Activated CD4-positive, alpha-beta T cell treated with anti-CD3 and anti-CD28 coated beads for 36 hours (primary cell): ENCODE measurements around the gene HEPACAM. TPM values are rescaled to one million over a fixed set of nuclear protein-coding genes. Genes with fewer than 3 reads are reported as not detected.

Experiments used
- ATAC-seq: fragments of 200-7000 bp; cut with Tn5 transposase; one replicate; pipeline ENCODE4 v1.10.0; 2021; ENCODE audit warnings: mild to moderate bottlenecking, moderate library complexity
- CTCF ChIA-PET: fragments of 350-600 bp; sonication (Branson Sonifier 250); formaldehyde crosslinking; loops from one replicate; lab custom pipeline; 2021; ENCODE audit warnings: antibody characterized with exemption; lab: Charles Lee
- POLR2A ChIA-PET: fragments of 350-600 bp; sonication (Branson Sonifier 250); formaldehyde crosslinking; loops from one replicate; lab custom pipeline; 2021; ENCODE audit warnings: antibody characterized with exemption, inconsistent platforms; lab: Charles Lee
- DNase-seq: peaks from one replicate; pipeline ENCODE4 v3.0.0-alpha.2; 2020
- H3K27ac Mint-ChIP-seq: one replicate; pipeline ENCODE4 v1.8.0; 2021; ENCODE audit warnings: mixed read lengths
- H3K27me3 Mint-ChIP-seq: one replicate; pipeline ENCODE4 v1.8.0; 2021; ENCODE audit warnings: mixed read lengths
- H3K36me3 Mint-ChIP-seq: one replicate; pipeline ENCODE4 v1.8.0; 2021; ENCODE audit warnings: low read depth, mixed read lengths
- H3K4me1 Mint-ChIP-seq: one replicate; pipeline ENCODE4 v1.8.0; 2021; ENCODE audit warnings: mixed read lengths
- H3K4me3 Mint-ChIP-seq: one replicate; pipeline ENCODE4 v1.8.0; 2021; ENCODE audit warnings: mild to moderate bottlenecking, moderate library complexity, mixed read lengths
- H3K9me3 Mint-ChIP-seq: one replicate; pipeline ENCODE4 v1.8.0; 2021; ENCODE audit warnings: low read depth, mixed read lengths
- intact Hi-C, 2 experiments: fragments of 100-400 bp; cut with DNase I in 1 of 2; cut with micrococcal nuclease in 1 of 2; formaldehyde crosslinking; loops; one replicate each; pipeline versions ENCODE4 v1.14.2 to v1.15.1; 2022 to 2024; cut with DNase I, micrococcal nuclease
- total RNA-seq, 2 experiments: library from RNA; stranded (reverse); gene quantifications; one replicate each; pipeline ENCODE4 v1.2.3, GENCODE V29; 2021

HEPACAM gene
- total RNA-seq, 2 experiments from 2014 or later: not detected

DNA sequence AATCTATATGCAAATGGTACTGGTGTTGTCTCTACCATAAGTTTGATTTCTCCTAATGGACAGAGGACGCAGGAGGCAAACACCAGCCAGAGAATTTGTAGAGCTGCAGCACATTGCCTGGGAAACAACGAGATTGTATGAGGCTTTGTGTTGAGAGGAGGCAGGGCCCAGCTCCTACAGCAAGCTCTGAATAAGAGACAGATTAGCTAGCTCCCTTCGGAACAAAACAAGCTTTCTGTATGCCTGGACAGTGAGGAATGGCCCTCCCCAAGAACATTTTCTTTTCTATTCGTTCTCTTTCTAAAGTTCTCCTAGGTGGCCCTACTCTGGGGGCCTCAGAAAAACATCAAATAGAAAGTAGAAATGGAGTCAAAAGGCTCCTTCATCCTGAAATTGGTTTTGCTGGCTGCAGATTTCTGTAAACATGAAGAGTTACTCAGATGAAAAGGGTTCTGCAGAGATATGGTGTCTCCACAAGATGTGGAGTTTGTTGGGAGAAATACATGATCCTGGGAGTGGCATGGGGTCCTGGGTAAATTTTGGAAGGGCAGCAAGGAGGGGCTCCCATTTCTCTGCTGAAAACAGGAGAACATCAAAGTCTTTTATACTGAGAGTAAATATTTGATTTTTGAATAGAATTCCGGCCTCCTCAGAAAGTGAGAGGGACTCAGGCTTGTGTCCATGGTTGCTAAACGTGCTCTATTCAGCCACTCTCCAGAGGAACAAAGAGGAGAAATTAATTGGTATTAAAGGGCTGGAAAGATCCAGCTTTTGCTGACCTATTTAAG is 6.8 kb upstream of the HEPACAM start:
- Mint-ChIP-seq H3K4me1 (peaks cover 14% of the 10 kb centered on the region), H3K36me3 (no peaks in the 10 kb centered on the region), H3K27ac (no peak overlapping the region), H3K27me3 (no peaks in the 10 kb centered on the region), H3K4me3 (no peak overlapping the region), H3K9me3 (no peaks in the 10 kb centered on the region)
- intact Hi-C loops: no loop called here
- ChIA-PET POLR2A (no interaction called here), CTCF (interaction anchor here (0.6 to 1.4 kb wide), 3 partner anchors 11 to 181 kb away, joined by 3 to 6 read pairs (median 4); partner anchors contain the start of gene CCDC15)
- ATAC-seq (no peak), DNase-seq (no peak)

DNA sequence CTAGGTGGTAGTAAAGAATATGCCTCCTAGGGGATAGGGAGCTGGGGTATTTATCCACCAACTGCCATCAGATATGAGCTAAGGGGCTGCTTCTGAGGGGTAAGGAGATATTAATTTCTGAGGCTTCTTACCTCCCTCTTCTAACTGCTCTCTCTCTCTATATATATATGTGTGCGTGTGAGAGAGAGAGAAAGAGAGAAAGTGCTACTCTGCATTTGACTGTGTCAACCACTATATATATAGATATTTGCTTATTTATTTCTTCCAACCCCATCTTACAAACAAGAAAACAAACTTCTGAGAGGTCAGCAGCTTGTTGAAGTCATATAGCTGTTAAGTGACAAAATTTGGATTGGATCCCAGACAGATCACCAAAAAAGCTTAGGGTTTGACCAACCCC is 5.9 kb upstream of the HEPACAM start:
- peaks cover 14% of the 10 kb centered on the region for H3K4me1 Mint-ChIP-seq
- CTCF ChIA-PET: interaction anchor here (0.6 to 1.1 kb wide), 3 partner anchors 17 to 183 kb away, joined by 3 to 4 read pairs (median 3); no protein-coding TSS in a partner anchor
- H3K27me3 Mint-ChIP-seq: no peaks in the 10 kb centered on the region
- H3K27ac Mint-ChIP-seq: no peak overlapping the region
- POLR2A ChIA-PET: interaction anchor here (0.6 kb wide), 1 partner anchor 15 kb away, joined by 3 read pairs; no protein-coding TSS in a partner anchor
- DNase-seq: no peak
- no peaks in the 10 kb centered on the region for H3K36me3 Mint-ChIP-seq
- no peaks in the 10 kb centered on the region for H3K9me3 Mint-ChIP-seq
- intact Hi-C loops: no loop called here
- no peak overlapping the region for H3K4me3 Mint-ChIP-seq
- no peak for ATAC-seq

DNA sequence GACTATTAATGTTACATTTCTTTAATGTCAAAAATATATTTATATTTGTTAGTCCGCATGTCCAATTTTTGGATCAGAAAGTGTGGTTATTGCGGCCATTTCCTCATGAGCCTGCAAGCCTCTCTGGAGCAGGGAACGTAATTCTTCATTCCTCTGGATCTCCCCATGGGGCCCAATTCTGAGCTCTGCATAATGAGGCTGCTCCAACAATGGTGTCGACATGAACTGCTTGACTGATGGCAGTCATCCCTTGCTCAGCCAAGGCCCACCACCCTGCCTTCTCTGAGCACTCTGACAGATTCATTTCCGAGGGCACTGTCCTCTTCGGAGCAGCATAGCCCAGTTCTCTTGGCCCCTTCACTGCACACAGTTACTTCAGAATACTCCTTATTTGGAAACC is 3.1 kb upstream of the HEPACAM start:
- Mint-ChIP-seq H3K9me3 (no peaks in the 10 kb centered on the region), H3K36me3 (no peaks in the 10 kb centered on the region), H3K4me1 (peaks cover 11% of the 10 kb centered on the region), H3K4me3 (no peak overlapping the region), H3K27me3 (no peaks in the 10 kb centered on the region), H3K27ac (no peak overlapping the region)
- no peak for ATAC-seq
- intact Hi-C loops: no loop called here
- CTCF ChIA-PET: interaction anchor here (1.3 kb wide), 1 partner anchor 10 kb away, joined by 5 read pairs; no protein-coding TSS in a partner anchor
- no peak for DNase-seq
- POLR2A ChIA-PET: no interaction called here

DNA sequence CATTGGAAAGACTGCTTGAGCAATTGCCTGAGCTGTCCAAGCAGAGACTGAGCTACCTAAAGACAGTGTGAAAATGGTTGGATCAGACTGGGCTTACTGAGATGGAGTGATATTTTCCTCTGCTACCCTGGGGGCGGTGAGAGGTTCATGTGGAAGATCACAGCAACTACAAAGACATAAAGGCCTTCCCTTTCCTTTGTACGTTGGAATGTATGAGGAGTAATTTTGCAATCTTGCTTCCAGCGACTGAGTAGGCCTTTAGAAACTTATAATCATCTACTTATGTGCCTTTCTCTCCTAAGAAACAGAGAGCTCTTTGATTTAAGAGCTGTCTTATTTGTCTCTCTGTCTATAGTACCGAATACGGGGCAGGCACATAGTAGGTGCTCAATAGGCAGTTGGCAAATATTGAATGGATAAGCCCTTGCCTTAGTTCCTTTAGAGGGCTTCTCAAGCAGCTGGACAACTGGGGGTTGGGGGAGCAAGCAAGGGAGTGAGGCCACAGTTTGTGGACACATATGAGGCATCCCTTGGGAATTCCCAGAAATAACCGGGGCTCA is 2.4 kb upstream of the HEPACAM start:
- no peaks in the 10 kb centered on the region for H3K27me3 Mint-ChIP-seq
- H3K27ac Mint-ChIP-seq: no peak overlapping the region
- H3K4me1 Mint-ChIP-seq: peaks cover 6% of the 10 kb centered on the region
- ChIA-PET CTCF (interaction anchor here (1.3 kb wide), 1 partner anchor 11 kb away, joined by 5 read pairs; no protein-coding TSS in a partner anchor), POLR2A (no interaction called here)
- ATAC-seq: no peak
- intact Hi-C loops: no loop called here
- no peak for DNase-seq
- no peaks in the 10 kb centered on the region for H3K36me3 Mint-ChIP-seq
- H3K4me3 Mint-ChIP-seq: no peak overlapping the region
- H3K9me3 Mint-ChIP-seq: no peaks in the 10 kb centered on the region

DNA sequence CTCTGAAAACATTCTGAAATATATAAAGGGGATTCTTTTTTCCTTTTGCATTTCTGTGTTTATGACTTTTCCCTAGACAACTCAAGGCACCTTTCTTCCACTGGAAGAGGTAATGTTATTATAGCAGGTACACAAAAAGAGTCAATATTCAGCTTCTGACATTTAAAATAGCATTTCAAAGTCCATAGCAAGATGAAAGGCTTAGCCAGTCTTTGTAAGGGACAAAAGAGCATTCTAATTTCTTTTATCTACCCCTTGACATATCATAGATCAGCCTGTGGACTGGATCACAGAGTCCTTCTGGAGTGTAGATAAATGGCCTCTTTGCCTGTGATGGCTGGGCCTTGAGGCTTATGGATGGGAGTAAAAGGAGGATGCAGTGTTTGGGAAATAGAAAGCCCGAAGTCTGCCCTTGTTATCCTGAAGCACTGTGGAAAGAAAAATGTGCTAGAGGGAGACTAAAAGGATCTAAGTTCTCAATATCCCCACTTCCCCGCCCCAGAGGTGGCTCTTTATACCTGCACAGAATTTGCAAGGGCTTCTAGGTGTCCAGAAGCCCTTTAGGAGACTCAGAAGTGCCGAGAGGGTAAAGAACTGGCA is 1.6 kb upstream of the HEPACAM start:
- H3K9me3 Mint-ChIP-seq: no peaks in the 10 kb centered on the region
- ChIA-PET CTCF (interaction anchor here (0.6 kb wide), 1 partner anchor 103 kb away, joined by 3 read pairs; no protein-coding TSS in a partner anchor), POLR2A (no interaction called here)
- no peaks in the 10 kb centered on the region for H3K36me3 Mint-ChIP-seq
- no peaks in the 10 kb centered on the region for H3K4me1 Mint-ChIP-seq
- no peak overlapping the region for H3K4me3 Mint-ChIP-seq
- no peak overlapping the region for H3K27ac Mint-ChIP-seq
- ATAC-seq: no peak
- no peak for DNase-seq
- H3K27me3 Mint-ChIP-seq: no peaks in the 10 kb centered on the region
- intact Hi-C loops: no loop called here

DNA sequence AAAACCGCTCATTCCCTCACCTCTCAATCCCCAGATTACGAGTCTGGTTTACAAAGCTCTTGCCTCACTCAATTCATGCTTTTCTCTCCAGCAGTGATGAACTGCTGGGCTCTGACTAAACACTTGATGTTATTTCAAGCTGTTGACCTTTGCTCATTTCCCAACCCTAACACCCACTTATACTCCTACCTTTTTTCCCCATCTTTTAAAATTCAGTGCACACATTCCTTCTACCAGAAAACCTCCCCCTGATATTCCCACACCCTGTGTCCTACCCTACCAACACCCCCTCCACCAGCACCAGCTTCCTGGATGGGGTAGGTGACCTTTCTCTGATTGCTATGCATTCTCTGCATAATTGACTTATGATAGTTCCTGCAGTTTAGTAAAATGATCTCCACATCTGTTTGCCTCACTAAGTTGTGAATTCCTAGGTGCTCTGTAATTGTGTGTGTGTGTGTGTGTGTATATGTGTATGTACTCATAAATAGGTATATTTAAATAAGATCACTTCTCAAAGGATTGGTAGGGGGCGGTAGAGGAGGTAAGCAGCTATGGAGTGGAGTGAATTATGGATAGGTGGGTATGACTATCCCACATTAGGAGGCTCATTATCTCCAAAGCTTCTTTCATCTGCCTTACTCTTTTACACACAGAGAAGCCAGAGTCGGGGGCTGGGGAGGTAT is 842 bp downstream of the HEPACAM start:
- Mint-ChIP-seq H3K27me3 (no peaks in the 10 kb centered on the region), H3K36me3 (no peaks in the 10 kb centered on the region), H3K4me1 (peaks cover 6% of the 10 kb centered on the region), H3K4me3 (no peak overlapping the region), H3K27ac (no peak overlapping the region), H3K9me3 (no peaks in the 10 kb centered on the region)
- ATAC-seq (no peak), DNase-seq (no peak)
- intact Hi-C loops: no loop called here
- POLR2A ChIA-PET: no interaction called here
- CTCF ChIA-PET: interaction anchor here (1.0 to 2.0 kb wide), 3 partner anchors 9 to 59 kb away, joined by 4 to 5 read pairs (median 5); no protein-coding TSS in a partner anchor

DNA sequence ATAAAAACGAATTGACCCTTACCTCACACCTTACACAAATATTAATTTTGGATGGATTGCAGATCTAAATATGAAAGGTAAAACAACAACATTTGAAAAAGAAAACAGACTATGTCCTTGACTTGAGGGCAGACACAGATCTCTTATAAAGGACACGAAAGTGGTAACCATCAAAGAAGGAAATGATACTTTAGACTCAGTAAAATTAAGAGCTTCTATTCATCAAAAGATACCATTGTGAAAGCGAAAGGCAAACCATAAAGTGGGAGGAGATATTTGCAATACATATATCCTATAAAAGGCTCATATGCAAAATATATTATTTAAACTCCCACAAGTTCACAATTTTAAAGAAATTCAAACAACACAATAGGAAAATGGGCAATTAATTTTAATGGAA is 5.0 kb downstream of the HEPACAM start:
- Mint-ChIP-seq H3K4me1 (peaks cover 6% of the 10 kb centered on the region), H3K4me3 (no peak overlapping the region), H3K27ac (no peak overlapping the region), H3K36me3 (no peaks in the 10 kb centered on the region), H3K27me3 (no peaks in the 10 kb centered on the region), H3K9me3 (no peaks in the 10 kb centered on the region)
- intact Hi-C loops: no loop called here
- ChIA-PET CTCF (interaction anchor here (0.6 to 1.0 kb wide), 2 partner anchors 11 to 241 kb away, joined by 3 read pairs; no protein-coding TSS in a partner anchor), POLR2A (no interaction called here)
- peak; percentile 58 for ATAC-seq
- no peak for DNase-seq

DNA sequence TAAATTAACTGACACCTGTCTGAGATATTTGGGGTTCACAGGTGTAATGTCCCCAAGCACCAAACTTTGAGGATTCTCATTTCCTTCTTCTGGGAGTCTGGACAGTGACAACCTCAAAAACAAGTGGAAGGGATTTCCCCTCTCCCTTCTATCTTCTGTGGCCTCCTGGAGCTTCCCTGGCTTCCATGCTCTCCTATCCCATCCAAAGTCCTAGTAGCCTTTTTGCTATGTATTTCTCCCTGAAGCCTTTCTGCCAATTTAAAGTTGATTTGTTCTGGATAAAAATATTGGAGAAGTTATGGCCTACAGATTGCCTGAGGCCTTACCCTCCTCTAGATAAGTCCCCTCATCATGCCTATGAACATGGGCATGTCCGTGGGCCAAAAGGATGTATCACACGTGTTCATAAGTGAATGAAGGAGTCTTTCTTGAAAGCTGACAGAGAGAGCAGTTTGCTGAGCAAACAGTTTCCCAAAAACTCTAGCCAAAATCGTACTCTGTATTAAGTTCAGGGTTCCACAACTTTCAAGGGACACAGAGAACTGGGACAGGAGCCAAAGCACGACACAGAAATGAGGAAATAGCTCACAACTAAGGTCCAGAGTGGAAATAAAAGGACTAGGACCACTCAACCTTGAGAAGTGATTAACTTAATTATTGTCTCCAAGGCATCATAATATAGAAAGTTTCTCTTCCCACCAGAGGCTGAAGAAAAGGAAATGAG is 6.7 kb downstream of the HEPACAM start:
- ChIA-PET POLR2A (no interaction called here), CTCF (interaction anchor here (1.5 kb wide), 1 partner anchor 53 kb away, joined by 3 read pairs; no protein-coding TSS in a partner anchor)
- Mint-ChIP-seq H3K9me3 (no peaks in the 10 kb centered on the region), H3K4me1 (peaks cover 7% of the 10 kb centered on the region), H3K27me3 (no peaks in the 10 kb centered on the region), H3K4me3 (no peak overlapping the region), H3K27ac (no peak overlapping the region), H3K36me3 (no peaks in the 10 kb centered on the region)
- DNase-seq (no peak), ATAC-seq (no peak)
- intact Hi-C loops: no loop called here

DNA sequence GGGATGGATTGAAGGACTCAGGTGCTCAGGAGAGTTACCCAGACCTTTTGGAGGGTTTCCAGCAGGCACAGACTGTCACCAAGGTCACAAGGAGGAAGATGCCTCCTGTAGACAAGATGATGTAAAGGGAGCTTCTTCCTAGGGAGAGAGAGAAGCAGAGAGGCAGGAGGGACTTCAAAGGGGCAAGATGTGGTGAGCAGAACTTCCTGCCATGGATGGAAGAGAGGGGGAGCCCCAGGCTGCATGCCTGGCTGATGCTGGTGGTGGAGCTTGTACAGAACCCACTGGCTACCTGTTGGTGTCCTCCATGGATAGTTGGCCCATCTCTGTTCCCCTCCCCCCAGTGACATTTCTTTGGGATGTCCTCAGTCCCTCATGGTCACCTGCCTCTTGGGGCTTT is 12.6 kb downstream of the HEPACAM start:
- no peaks in the 10 kb centered on the region for H3K36me3 Mint-ChIP-seq
- intact Hi-C loops: no loop called here
- ATAC-seq (no peak), DNase-seq (peak; percentile 16)
- no peaks in the 10 kb centered on the region for H3K9me3 Mint-ChIP-seq
- peaks cover 20% of the 10 kb centered on the region for H3K4me1 Mint-ChIP-seq
- ChIA-PET CTCF (no interaction called here), POLR2A (no interaction called here)
- no peak overlapping the region for H3K27ac Mint-ChIP-seq
- H3K27me3 Mint-ChIP-seq: no peaks in the 10 kb centered on the region
- no peak overlapping the region for H3K4me3 Mint-ChIP-seq

DNA sequence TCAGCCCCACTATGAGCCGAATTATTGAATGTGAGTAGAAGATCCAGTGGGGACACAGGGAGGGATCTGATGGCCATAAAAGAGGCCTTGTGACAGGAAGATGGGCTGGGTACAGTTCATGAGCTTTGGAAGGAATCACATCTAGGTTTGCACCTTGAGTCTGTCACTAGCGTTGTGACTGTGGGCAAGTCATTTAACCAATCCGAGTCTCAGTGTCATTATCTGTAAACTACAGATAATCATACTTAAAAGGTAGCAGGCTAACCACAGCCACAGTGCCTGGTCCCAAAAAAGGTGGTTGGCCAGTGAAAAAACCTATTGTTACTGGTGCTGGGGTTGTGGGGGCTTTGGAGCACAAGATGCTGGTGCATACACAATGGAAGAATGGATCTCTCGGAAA is 13.0 kb downstream of the HEPACAM start:
- intact Hi-C loops: no loop called here
- peak; percentile 6 for DNase-seq
- Mint-ChIP-seq H3K4me1 (peaks cover 20% of the 10 kb centered on the region), H3K27ac (no peak overlapping the region), H3K27me3 (no peaks in the 10 kb centered on the region), H3K4me3 (no peak overlapping the region), H3K9me3 (no peaks in the 10 kb centered on the region), H3K36me3 (no peaks in the 10 kb centered on the region)
- POLR2A ChIA-PET: no interaction called here
- CTCF ChIA-PET: no interaction called here
- peak; percentile 37 for ATAC-seq
